ENCODE results near the gene PLPPR3. TPM values are rescaled to one million over a fixed set of nuclear protein-coding genes. Genes with fewer than 3 reads are reported as not detected.
A peak's percentile ranks its signal among the peaks of the same experiment; 100 is the strongest.

The PLPPR3 gene
- total RNA-seq, 1 experiment from 2014 or later = not detected

DNA sequence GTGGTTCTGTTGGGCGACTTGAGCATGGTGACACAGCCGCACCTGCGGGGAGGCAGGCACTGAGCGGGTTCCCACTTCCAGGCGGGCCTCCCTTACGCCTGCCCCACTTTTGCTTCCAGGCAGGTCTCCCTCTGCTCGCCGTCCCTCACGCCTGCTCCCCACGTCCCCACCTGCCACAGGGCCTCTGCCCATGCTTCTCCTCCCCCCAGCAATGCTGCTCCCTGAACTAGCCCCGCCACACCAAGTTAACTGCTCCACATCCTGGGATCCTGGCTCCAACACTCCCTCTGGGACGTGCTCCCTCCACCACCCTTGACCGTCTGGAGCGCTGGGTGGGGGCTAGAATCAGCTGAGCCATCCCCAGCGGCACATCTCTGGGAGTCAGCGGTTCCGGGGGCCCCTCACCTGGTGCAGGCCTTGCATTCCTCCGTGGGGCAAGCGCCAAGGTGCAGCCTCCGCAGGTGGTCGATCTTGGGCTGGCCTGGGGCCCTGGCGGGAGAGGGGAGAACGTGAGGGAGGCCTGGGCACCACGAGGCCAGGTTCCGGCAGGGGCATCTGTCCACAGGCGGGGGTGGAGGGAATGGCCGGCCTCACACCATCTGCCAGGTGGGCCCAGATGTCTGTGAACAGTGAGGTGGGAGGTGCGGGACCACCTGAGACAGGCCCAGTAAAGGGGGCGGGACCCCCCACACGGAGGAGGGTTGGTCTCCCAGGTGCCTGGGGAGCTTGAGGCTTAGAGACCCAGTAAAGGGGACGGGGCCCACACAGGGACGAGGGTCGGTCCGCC is 46.9 kb upstream of the PLPPR3 start:
- intact Hi-C loops (cut with micrococcal nuclease; ENCODE audit: unreplicated experiment) = no loop called here
- peaks cover 39% of the 10 kb centered on the region for H3K36me3 Mint-ChIP-seq (ENCODE audit: insufficient read depth, unreplicated experiment)
- H3K27ac Mint-ChIP-seq (ENCODE audit: unreplicated experiment) = peak overlapping the region; percentile 38
- DNase-seq = no peak
- CTCF ChIA-PET = interaction anchor here (0.6 kb wide), 1 partner anchor 287 kb away, joined by 4 read pairs; no protein-coding TSS in a partner anchor
- BruUV-seq (replicated peaks) = no TSS peak
- TF ChIP-seq, protein P1, sequence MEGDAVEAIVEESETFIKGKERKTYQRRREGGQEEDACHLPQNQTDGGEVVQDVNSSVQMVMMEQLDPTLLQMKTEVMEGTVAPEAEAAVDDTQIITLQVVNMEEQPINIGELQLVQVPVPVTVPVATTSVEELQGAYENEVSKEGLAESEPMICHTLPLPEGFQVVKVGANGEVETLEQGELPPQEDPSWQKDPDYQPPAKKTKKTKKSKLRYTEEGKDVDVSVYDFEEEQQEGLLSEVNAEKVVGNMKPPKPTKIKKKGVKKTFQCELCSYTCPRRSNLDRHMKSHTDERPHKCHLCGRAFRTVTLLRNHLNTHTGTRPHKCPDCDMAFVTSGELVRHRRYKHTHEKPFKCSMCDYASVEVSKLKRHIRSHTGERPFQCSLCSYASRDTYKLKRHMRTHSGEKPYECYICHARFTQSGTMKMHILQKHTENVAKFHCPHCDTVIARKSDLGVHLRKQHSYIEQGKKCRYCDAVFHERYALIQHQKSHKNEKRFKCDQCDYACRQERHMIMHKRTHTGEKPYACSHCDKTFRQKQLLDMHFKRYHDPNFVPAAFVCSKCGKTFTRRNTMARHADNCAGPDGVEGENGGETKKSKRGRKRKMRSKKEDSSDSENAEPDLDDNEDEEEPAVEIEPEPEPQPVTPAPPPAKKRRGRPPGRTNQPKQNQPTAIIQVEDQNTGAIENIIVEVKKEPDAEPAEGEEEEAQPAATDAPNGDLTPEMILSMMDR (IDR thresholded peaks at IDR 0.05; ENCODE audit: unreplicated experiment) = no peak
- H3K4me3 Mint-ChIP-seq (ENCODE audit: low read depth, unreplicated experiment) = no peak overlapping the region
- H3K4me1 Mint-ChIP-seq (ENCODE audit: low read depth, unreplicated experiment) = no peaks in the 10 kb centered on the region
- H3K9me3 Mint-ChIP-seq (ENCODE audit: low read depth, unreplicated experiment) = no peaks in the 10 kb centered on the region
- no peaks in the 10 kb centered on the region for H3K27me3 Mint-ChIP-seq (ENCODE audit: unreplicated experiment)

DNA sequence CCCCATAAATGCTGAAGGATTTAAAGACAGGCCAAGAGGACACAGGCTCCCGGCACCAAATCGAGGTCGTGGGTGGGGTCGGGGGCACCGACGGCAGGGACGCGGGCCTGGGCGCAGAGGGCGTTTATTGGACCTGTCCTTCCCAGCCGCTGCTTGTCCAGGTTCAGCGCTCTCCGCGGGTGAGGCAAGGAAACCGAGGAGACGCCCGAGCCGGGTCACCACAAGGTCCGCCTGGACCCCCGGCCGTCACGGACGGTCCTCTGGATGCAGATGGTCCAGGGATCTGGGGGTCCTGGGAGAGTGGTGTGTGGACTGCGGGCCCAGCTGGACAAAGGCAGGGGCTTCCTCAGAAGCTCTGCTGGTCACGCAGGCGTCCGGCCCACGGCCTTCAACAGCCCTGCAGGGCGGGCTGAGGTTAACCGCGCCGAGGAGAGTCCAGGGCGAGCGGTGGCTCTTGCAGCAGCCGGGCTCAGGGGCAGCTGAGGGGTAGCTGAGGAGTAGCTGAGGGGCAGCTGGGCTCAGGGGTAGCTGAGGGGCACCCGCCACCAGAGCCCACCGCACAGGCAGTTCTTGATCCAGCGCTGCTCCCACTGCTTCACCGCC is 46.2 kb upstream of the PLPPR3 start:
- DNase-seq = no peak
- intact Hi-C loops (cut with micrococcal nuclease; ENCODE audit: unreplicated experiment) = no loop called here
- Mint-ChIP-seq H3K36me3 (ENCODE audit: insufficient read depth, unreplicated experiment) (peaks cover 39% of the 10 kb centered on the region), H3K4me3 (ENCODE audit: low read depth, unreplicated experiment) (no peak overlapping the region), H3K27me3 (ENCODE audit: unreplicated experiment) (no peaks in the 10 kb centered on the region), H3K27ac (ENCODE audit: unreplicated experiment) (no peak overlapping the region), H3K9me3 (ENCODE audit: low read depth, unreplicated experiment) (no peaks in the 10 kb centered on the region), H3K4me1 (ENCODE audit: low read depth, unreplicated experiment) (no peaks in the 10 kb centered on the region)
- CTCF ChIA-PET = no interaction called here
- TF ChIP-seq, protein P1 (IDR thresholded peaks at IDR 0.05; ENCODE audit: unreplicated experiment) = no peak
- no TSS peak for BruUV-seq (replicated peaks)

DNA sequence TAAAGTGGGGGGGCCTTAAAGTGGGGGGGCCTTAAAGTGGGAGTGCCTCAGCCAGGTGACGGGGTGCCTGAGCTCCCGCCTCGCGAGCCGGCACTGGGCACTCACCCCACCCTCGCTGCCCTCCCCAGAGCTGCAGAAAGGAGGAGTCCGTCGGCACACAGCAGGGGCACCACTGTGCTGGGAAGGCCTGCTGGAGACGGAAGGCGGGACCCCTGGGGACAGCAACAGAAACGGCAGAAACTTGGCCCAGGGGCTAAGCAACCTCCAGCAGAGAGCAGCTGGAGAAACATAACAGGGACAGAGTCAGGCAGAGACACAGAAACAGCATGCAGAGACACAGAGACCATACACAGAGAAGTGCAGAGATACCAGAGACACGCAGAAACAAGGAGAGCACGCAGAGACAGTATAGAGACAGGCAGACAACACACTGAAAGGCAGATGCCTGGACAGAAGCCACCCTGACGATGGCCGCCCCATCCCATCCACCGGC is 45.6 kb upstream of the PLPPR3 start:
- Mint-ChIP-seq H3K27me3 (ENCODE audit: unreplicated experiment) (no peaks in the 10 kb centered on the region), H3K4me1 (ENCODE audit: low read depth, unreplicated experiment) (no peaks in the 10 kb centered on the region), H3K4me3 (ENCODE audit: low read depth, unreplicated experiment) (no peak overlapping the region), H3K36me3 (ENCODE audit: insufficient read depth, unreplicated experiment) (peaks cover 33% of the 10 kb centered on the region), H3K27ac (ENCODE audit: unreplicated experiment) (no peak overlapping the region), H3K9me3 (ENCODE audit: low read depth, unreplicated experiment) (no peaks in the 10 kb centered on the region)
- TF ChIP-seq, protein P1 (IDR thresholded peaks at IDR 0.05; ENCODE audit: unreplicated experiment) = no peak
- intact Hi-C loops (cut with micrococcal nuclease; ENCODE audit: unreplicated experiment) = no loop called here
- DNase-seq = no peak
- CTCF ChIA-PET = interaction anchor here (0.6 kb wide), 1 partner anchor 154 kb away, joined by 5 read pairs; the partner anchor contains the start of gene TMEM259
- no TSS peak for BruUV-seq (replicated peaks)

DNA sequence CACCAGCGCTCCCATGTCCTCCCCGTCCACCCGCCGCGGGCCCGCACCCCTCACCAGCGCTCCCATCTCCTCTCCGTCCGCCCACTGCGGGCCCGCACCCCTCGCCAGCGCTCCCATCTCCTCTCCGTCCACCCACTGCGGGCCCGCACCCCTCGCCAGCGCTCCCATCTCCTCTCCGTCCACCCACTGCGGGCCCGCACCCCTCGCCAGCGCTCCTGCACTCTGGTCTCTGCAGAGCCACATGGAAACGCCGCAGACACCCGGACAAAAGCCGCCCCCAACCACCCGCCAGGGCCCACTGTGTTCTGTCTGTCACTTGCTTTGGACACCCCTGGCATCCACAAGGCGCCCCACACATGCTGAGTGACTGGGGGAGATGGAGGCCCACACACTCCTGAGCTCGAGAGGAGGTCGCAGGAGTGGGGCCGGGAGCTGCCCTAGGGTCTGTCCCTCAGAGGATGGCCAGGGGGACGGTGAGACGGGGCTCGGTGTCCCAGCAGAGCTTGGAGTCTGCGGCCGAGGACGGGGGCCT is 45.1 kb upstream of the PLPPR3 start:
- no peak for DNase-seq
- no peaks in the 10 kb centered on the region for H3K4me1 Mint-ChIP-seq (ENCODE audit: low read depth, unreplicated experiment)
- no peak overlapping the region for H3K27ac Mint-ChIP-seq (ENCODE audit: unreplicated experiment)
- CTCF ChIA-PET = interaction anchor here (0.6 kb wide), 1 partner anchor 154 kb away, joined by 5 read pairs; the partner anchor contains the start of gene TMEM259
- intact Hi-C loops (cut with micrococcal nuclease; ENCODE audit: unreplicated experiment) = no loop called here
- H3K36me3 Mint-ChIP-seq (ENCODE audit: insufficient read depth, unreplicated experiment) = peaks cover 29% of the 10 kb centered on the region
- H3K4me3 Mint-ChIP-seq (ENCODE audit: low read depth, unreplicated experiment) = no peak overlapping the region
- TF ChIP-seq, protein P1 (IDR thresholded peaks at IDR 0.05; ENCODE audit: unreplicated experiment) = no peak
- no peaks in the 10 kb centered on the region for H3K9me3 Mint-ChIP-seq (ENCODE audit: low read depth, unreplicated experiment)
- no peaks in the 10 kb centered on the region for H3K27me3 Mint-ChIP-seq (ENCODE audit: unreplicated experiment)
- no TSS peak for BruUV-seq (replicated peaks)
